ENCODE results near the gene HORMAD2. TPM values are rescaled to one million over a fixed set of nuclear protein-coding genes. Genes with fewer than 3 reads are reported as not detected.

Gene HORMAD2
- polyA plus RNA-seq, 1 experiment = not detected

GRCh38 chr22:30170129-30170528 lies 89.9 kb downstream of the HORMAD2 start:
- no peak for TF ChIP-seq CTCF (IDR thresholded peaks at IDR 0.05; ENCODE audit: insufficient read depth, low read depth, low read length)
- ChIA-PET POLR2A (no interaction called here), CTCF (interaction anchor here (1.4 kb wide), 1 partner anchor 86 kb away, joined by 3 read pairs; no protein-coding TSS in a partner anchor)
- Histone ChIP-seq H3K4me3 (ENCODE audit: low read depth, low read length) (no peak overlapping the region), H3K36me3 (ENCODE audit: control insufficient read depth, insufficient read depth, low read length) (no peaks in the 10 kb centered on the region), H3K27me3 (ENCODE audit: control insufficient read depth, insufficient read depth, low read length) (peaks cover 8% of the 10 kb centered on the region)
- no peak for DNase-seq (ENCODE audit: low read depth)

DNA sequence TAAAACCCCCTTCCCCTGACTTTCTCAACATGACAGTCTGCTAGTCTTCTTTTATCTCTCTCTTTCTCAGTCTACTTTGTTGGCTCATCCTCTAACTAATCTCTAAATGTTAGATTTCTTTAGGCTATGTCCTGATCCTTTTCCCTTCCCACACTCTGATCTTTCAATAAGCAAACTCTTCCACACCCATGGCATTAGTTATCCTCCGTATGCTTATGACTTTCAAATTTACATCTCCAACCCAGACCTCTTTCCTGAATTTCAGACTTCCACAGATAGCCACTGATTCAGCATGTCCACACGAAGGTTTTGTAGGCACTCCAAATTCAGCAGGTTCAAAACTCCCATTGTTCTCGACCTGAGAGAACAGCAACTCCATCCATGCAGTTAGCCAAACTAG lies 90.7 kb downstream of the HORMAD2 start:
- CTCF ChIA-PET = interaction anchor here (1.4 kb wide), 1 partner anchor 85 kb away, joined by 3 read pairs; no protein-coding TSS in a partner anchor
- Histone ChIP-seq H3K4me3 (ENCODE audit: low read depth, low read length) (no peak overlapping the region), H3K27me3 (ENCODE audit: control insufficient read depth, insufficient read depth, low read length) (peaks cover 7% of the 10 kb centered on the region), H3K36me3 (ENCODE audit: control insufficient read depth, insufficient read depth, low read length) (no peaks in the 10 kb centered on the region)
- no peak for TF ChIP-seq CTCF (IDR thresholded peaks at IDR 0.05; ENCODE audit: insufficient read depth, low read depth, low read length)
- no peak for DNase-seq (ENCODE audit: low read depth)
- POLR2A ChIA-PET = no interaction called here

DNA sequence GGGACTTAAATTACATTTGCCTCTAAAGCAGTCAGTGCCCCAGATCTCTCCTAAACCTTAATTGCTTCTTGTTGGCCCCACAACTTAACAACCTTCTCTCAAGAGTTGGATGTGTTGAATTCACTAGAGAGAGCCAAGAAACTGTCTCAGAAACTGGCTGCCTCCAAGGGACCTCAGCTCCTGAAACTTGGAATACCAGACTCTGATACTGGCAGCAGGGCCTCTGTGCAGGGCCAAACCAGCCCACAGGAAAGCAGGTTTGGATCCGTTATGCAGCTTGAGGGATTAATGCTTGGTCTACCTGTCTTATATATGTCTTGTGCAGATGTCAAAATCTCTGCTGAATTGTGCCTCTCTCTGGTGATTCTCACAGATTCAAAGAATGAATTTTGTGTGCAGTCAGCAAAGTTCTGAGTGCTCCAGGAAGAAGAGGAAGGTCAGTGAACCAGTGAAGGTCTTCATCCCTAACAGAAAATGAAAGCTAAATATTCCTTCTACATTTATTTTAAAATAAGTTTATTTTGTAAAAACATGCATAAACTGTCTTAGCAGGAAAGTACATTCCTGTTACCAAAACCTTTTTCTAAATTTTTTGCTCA lies 95.5 kb downstream of the HORMAD2 start:
- ChIA-PET POLR2A (no interaction called here), CTCF (interaction anchor here (0.6 kb wide), 1 partner anchor 550 kb away, joined by 3 read pairs; no protein-coding TSS in a partner anchor)
- DNase-seq (ENCODE audit: low read depth) = no peak
- TF ChIP-seq CTCF (IDR thresholded peaks at IDR 0.05; ENCODE audit: insufficient read depth, low read depth, low read length) = no peak
- Histone ChIP-seq H3K4me3 (ENCODE audit: low read depth, low read length) (no peak overlapping the region), H3K27me3 (ENCODE audit: control insufficient read depth, insufficient read depth, low read length) (peaks cover 4% of the 10 kb centered on the region; the same call in 1 of the 2 replicates), H3K36me3 (ENCODE audit: control insufficient read depth, insufficient read depth, low read length) (no peaks in the 10 kb centered on the region)

- Histone ChIP-seq H3K36me3 (ENCODE audit: control insufficient read depth, insufficient read depth, low read length) (no peaks in the 10 kb centered on the region), H3K4me3 (ENCODE audit: low read depth, low read length) (no peak overlapping the region), H3K27me3 (ENCODE audit: control insufficient read depth, insufficient read depth, low read length) (peaks cover under 1% of the 10 kb centered on the region; the same call in 1 of the 2 replicates)
- ChIA-PET POLR2A (no interaction called here), CTCF (no interaction called here)
- TF ChIP-seq CTCF (IDR thresholded peaks at IDR 0.05; ENCODE audit: insufficient read depth, low read depth, low read length) = no peak
- DNase-seq (ENCODE audit: low read depth) = no peak
Measured at GRCh38 chr22:30176431-30176830, 96.2 kb downstream of the HORMAD2 start.

- Histone ChIP-seq H3K4me3 (ENCODE audit: low read depth, low read length) (no peak overlapping the region), H3K27me3 (ENCODE audit: control insufficient read depth, insufficient read depth, low read length) (no peaks in the 10 kb centered on the region; the same call in 1 of the 2 replicates), H3K36me3 (ENCODE audit: control insufficient read depth, insufficient read depth, low read length) (no peaks in the 10 kb centered on the region)
- POLR2A ChIA-PET = no interaction called here
- TF ChIP-seq CTCF (IDR thresholded peaks at IDR 0.05; ENCODE audit: insufficient read depth, low read depth, low read length) = no peak
- CTCF ChIA-PET = interaction anchor here (0.5 to 1.7 kb wide), 6 partner anchors 7 to 1418 kb away, joined by 3 to 6 read pairs (median 4); no protein-coding TSS in a partner anchor
- DNase-seq (ENCODE audit: low read depth) = no peak
Measured at GRCh38 chr22:30178181-30179126, 98.2 kb downstream of the HORMAD2 start.
